GM12892 (cell line): ENCODE measurements around the gene TMOD4.

Experiments
- POLR2A ChIP-seq: IDR thresholded peaks from 2 replicates; pipeline ENCODE4 v1.6.1; 2011; ENCODE audit warnings: low read depth, low read length, control low read depth
- POLR2AphosphoS5 ChIP-seq: IDR thresholded peaks from 2 replicates; pipeline ENCODE4 v1.6.1; 2011; ENCODE audit warnings: low read depth, low read length, control low read depth

- TF ChIP-seq POLR2A (no peak), POLR2AphosphoS5 (no peak)
Observed at GRCh38 chr1:151147665-151148064, 28.1 kb downstream of the TMOD4 start.
